Loucy (cell line): ENCODE results near the gene DCAF15.

Source experiments
- CTCF ChIP-seq: fragments of 200-600 bp; sonication (generic); conservative IDR thresholded peaks from 2 replicates; pipeline ENCODE4 v1.5.1; 2014; ENCODE audit warnings: mild to moderate bottlenecking, antibody characterized with exemption, low read length
- EZH2phosphoT487 ChIP-seq: fragments of 200-600 bp; IDR thresholded peaks from 2 replicates; pipeline ENCODE4 v1.6.1; 2018; ENCODE audit warnings: antibody characterized with exemption, mild to moderate bottlenecking, moderate library complexity, borderline replicate concordance

GRCh38 chr19:13972368-13973155, 20.3 kb downstream of the DCAF15 start:
- TF ChIP-seq EZH2phosphoT487 = no peak
- TF ChIP-seq CTCF = no peak
